OCI-LY7 (cell line): ENCODE data around the gene KIF22. TPM values are rescaled to one million over a fixed set of nuclear protein-coding genes. Genes with fewer than 3 reads are reported as not detected.

Experiments
- BruUV-seq: library from RNA; stranded (reverse); fragments of 400-500 nt; replicated peaks from 2 replicates; lab custom pipeline; 2021; lab: Mats Ljungman, UMichigan
- CTCF ChIA-PET: fragments of 300-600 bp; sonication (Branson Sonifier 250); formaldehyde crosslinking; loops from one replicate; lab custom pipeline; 2022; ENCODE audit warnings: antibody characterized with exemption; ENCODE audit not compliant: unreplicated experiment; lab: Charles Lee
- POLR2A ChIA-PET: fragments of 300-600 bp; sonication (Branson Sonifier 250); formaldehyde crosslinking; loops from one replicate; lab custom pipeline; 2022; ENCODE audit warnings: antibody characterized with exemption; lab: Charles Lee
- DNase-seq: peaks from one replicate; pipeline ENCODE4 v3.0.0-alpha.2; 2015; ENCODE audit warnings: low spot score
- H2AFZ ChIP-seq: fragments of 200-600 bp; sonication (generic), shearing (Covaris generic); 2 replicates; pipeline ENCODE4 v1.6.1; 2014; ENCODE audit warnings: mild to moderate bottlenecking, antibody characterized with exemption, low read length, moderate library complexity
- H3K27ac ChIP-seq: fragments of 200-600 bp; sonication (generic); 2 replicates; pipeline ENCODE4 v1.5.1; 2014; ENCODE audit warnings: mixed run types, low read depth, mild to moderate bottlenecking, moderate library complexity, low read length, inconsistent platforms; ENCODE audit not compliant: poor library complexity, severe bottlenecking
- H3K36me3 ChIP-seq: fragments of 200-600 bp; sonication (generic); 2 replicates; pipeline ENCODE4 v1.6.1; 2014; ENCODE audit warnings: mild to moderate bottlenecking, antibody characterized with exemption, low read length, moderate library complexity, mixed read lengths; ENCODE audit not compliant: insufficient read depth
- H3K4me1 ChIP-seq: fragments of 200-600 bp; sonication (generic); 2 replicates; pipeline ENCODE4 v1.5.1; 2014; ENCODE audit warnings: mild to moderate bottlenecking, low read length; ENCODE audit not compliant: insufficient read depth, poor library complexity, severe bottlenecking
- H3K4me2 ChIP-seq: fragments of 200-600 bp; sonication (generic); 2 replicates; pipeline ENCODE4 v1.6.1; 2014; ENCODE audit warnings: mild to moderate bottlenecking, low read length
- H3K4me3 ChIP-seq: fragments of 200-600 bp; sonication (generic); 2 replicates; pipeline ENCODE4 v1.5.1; 2014; ENCODE audit warnings: mild to moderate bottlenecking, low read depth, low read length; ENCODE audit not compliant: poor library complexity, severe bottlenecking
- H3K79me2 ChIP-seq: fragments of 200-600 bp; sonication (generic); 2 replicates; pipeline ENCODE4 v1.6.1; 2016; ENCODE audit warnings: low read depth, mild to moderate bottlenecking, low read length, moderate library complexity, mixed read lengths; ENCODE audit not compliant: insufficient read depth
- H3K9me2 ChIP-seq: fragments of 200-600 bp; sonication (generic); 2 replicates; pipeline ENCODE4 v1.6.1; 2016; ENCODE audit warnings: mild to moderate bottlenecking, low read length, mixed read lengths; ENCODE audit not compliant: insufficient read depth
- H3K9me3 ChIP-seq: fragments of 200-600 bp; sonication (generic); 2 replicates; pipeline ENCODE4 v1.6.1; 2014; ENCODE audit warnings: mild to moderate bottlenecking, mixed run types, low read length, mixed read lengths
- H4K20me1 ChIP-seq: fragments of 200-600 bp; sonication (generic); 2 replicates; pipeline ENCODE4 v1.6.1; 2014; ENCODE audit warnings: mild to moderate bottlenecking, antibody characterized with exemption, low read length, moderate library complexity, mixed read lengths; ENCODE audit not compliant: insufficient read depth
- EZH2phosphoT487 ChIP-seq: fragments of 200-600 bp; sonication (generic); IDR thresholded peaks from 2 replicates; pipeline ENCODE4 v1.6.1; 2018; ENCODE audit warnings: low read depth, borderline replicate concordance, mild to moderate bottlenecking, mixed run types, antibody characterized with exemption, low read length, moderate library complexity, mixed read lengths
- intact Hi-C: fragments of 100-400 bp; cut with micrococcal nuclease; formaldehyde crosslinking; loops from one replicate; pipeline ENCODE4 v1.10.0; 2022; ENCODE audit not compliant: unreplicated experiment
- total RNA-seq, 2 experiments: library from RNA; depleted of rRNA in 1 of 2; stranded (reverse); fragments of >200 nt in 1 of 2; shearing (Covaris generic) in 1 of 2; gene quantifications; 2 replicates each; pipeline ENCODE4 v1.2.3, GENCODE V29; 2014 to 2022
- TF ChIP-seq, protein P1 (sequence below): fragments of 200-600 bp; sonication (generic); conservative IDR thresholded peaks from 2 replicates; pipeline ENCODE4 v1.5.1; 2014; ENCODE audit warnings: mild to moderate bottlenecking, antibody characterized with exemption, low read length, moderate library complexity, mixed read lengths

Gene KIF22
- total RNA-seq, 2 experiments from 2014 or later = 232 to 339 TPM

DNA sequence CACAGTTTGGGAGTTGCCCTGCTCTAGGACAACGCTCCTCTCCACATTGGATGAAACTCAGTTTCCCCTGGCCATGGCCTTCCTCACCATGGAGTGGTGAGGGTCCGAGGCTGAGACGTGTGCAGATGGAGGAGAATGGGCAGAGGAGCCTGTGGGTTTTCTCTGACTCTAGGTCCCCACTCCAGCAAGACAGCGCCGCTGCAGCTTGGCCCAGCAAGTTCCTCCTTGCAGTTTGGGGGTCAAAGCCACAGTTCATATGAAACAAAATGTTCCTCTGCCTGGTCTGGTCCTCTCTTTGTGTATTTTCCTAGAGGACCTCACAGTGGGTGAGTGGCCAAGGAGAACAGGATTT lies 47.1 kb upstream of the KIF22 start:
- no peak overlapping the region for H3K27ac ChIP-seq
- ChIA-PET CTCF (interaction anchor here (0.5 kb wide), 1 partner anchor 232 kb away, joined by 3 read pairs; no protein-coding TSS in a partner anchor), POLR2A (interaction anchor here (0.5 kb wide), 1 partner anchor 289 kb away, joined by 3 read pairs; no protein-coding TSS in a partner anchor)
- H3K4me1 ChIP-seq = peaks cover 11% of the 10 kb centered on the region
- H3K79me2 ChIP-seq = no peaks in the 10 kb centered on the region
- TF ChIP-seq, protein P1, sequence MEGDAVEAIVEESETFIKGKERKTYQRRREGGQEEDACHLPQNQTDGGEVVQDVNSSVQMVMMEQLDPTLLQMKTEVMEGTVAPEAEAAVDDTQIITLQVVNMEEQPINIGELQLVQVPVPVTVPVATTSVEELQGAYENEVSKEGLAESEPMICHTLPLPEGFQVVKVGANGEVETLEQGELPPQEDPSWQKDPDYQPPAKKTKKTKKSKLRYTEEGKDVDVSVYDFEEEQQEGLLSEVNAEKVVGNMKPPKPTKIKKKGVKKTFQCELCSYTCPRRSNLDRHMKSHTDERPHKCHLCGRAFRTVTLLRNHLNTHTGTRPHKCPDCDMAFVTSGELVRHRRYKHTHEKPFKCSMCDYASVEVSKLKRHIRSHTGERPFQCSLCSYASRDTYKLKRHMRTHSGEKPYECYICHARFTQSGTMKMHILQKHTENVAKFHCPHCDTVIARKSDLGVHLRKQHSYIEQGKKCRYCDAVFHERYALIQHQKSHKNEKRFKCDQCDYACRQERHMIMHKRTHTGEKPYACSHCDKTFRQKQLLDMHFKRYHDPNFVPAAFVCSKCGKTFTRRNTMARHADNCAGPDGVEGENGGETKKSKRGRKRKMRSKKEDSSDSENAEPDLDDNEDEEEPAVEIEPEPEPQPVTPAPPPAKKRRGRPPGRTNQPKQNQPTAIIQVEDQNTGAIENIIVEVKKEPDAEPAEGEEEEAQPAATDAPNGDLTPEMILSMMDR = no peak
- TF ChIP-seq EZH2phosphoT487 = no peak
- no peak overlapping the region for H3K4me2 ChIP-seq
- no peak overlapping the region for H2AFZ ChIP-seq
- no peak for DNase-seq
- intact Hi-C loops = no loop called here
- H3K4me3 ChIP-seq = no peak overlapping the region
- no peaks in the 10 kb centered on the region for H3K36me3 ChIP-seq
- no peaks in the 10 kb centered on the region for H3K9me2 ChIP-seq
- no TSS peak for BruUV-seq
- no peaks in the 10 kb centered on the region for H3K9me3 ChIP-seq
- H4K20me1 ChIP-seq = no peaks in the 10 kb centered on the region

DNA sequence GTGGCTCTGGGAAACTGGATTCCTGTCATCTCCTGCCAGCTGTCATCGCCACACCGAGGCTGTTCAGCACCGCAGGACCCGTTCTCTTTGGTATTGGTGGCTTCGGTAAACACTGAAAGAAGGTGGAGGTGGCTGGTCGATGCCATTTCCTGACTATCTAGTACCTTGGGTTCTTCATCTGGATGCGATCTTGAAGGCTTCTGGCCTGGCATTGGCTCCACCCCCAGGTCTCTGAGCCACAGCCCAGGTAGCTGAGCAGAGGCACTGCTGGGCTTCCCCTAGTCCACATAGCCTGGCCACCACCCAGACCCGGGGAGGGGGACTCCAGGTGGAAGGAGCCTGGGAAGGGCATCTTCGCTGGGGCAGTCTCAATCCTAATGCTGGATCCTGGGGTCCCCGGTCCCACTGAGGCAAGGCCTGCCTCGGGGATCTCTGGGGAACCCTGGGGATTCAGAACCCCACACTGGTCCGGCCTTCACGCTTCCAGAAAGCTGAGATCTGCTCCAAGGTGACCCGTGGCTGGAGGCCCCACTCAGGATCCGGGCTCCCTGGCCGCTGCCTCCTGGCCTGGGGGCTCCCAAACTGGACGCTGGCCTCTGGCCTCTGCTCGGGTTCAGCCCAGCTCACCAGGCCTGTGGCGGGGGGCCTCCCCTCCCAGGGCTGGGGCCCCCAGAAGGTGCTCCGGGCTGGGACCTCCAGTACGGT lies 46.6 kb upstream of the KIF22 start:
- no peaks in the 10 kb centered on the region for H3K9me3 ChIP-seq
- BruUV-seq = no TSS peak
- intact Hi-C loops = no loop called here
- no peak overlapping the region for H3K4me2 ChIP-seq
- no peak for DNase-seq
- H3K4me3 ChIP-seq = no peak overlapping the region
- POLR2A ChIA-PET = interaction anchor here (0.5 kb wide), 1 partner anchor 288 kb away, joined by 3 read pairs; no protein-coding TSS in a partner anchor
- H4K20me1 ChIP-seq = no peaks in the 10 kb centered on the region
- H3K4me1 ChIP-seq = peaks cover 6% of the 10 kb centered on the region
- H3K27ac ChIP-seq = no peak overlapping the region
- no peaks in the 10 kb centered on the region for H3K79me2 ChIP-seq
- H2AFZ ChIP-seq = no peak overlapping the region
- CTCF ChIA-PET = interaction anchor here (0.5 kb wide), 1 partner anchor 231 kb away, joined by 3 read pairs; no protein-coding TSS in a partner anchor
- no peaks in the 10 kb centered on the region for H3K36me3 ChIP-seq
- TF ChIP-seq, protein P1 = no peak
- no peak for TF ChIP-seq EZH2phosphoT487
- H3K9me2 ChIP-seq = no peaks in the 10 kb centered on the region

DNA sequence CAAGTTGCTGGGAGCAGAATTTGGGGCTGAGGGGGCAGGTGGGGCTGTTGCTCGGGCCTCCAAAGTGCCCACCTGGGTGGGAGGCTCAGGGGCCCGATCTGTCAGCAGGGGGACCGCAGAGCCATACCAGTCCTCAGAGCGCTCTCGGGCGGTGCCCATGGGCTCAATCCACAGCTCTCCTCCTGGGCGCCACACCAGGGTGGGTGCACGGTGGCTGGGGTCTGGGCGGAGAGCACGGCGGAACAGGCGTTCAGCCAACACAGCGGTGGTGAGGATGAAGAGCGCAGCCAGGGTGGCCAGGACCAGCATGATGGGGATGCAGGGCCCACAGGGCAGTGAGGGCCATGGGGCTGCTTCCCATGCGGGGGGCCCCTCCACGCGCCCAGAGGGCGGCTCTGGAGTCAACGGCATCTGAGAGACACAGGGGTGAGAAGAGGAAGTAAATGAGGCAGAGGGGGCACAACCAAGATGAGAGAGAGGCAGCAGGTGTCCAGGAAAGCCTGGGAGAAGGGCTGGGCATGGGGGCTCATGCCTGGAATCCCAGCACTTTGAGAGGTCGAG lies 45.9 kb upstream of the KIF22 start:
- TF ChIP-seq, protein P1 = no peak
- no peak for TF ChIP-seq EZH2phosphoT487
- Histone ChIP-seq H3K9me2 (no peaks in the 10 kb centered on the region), H2AFZ (no peak overlapping the region), H3K4me1 (no peaks in the 10 kb centered on the region), H3K9me3 (no peaks in the 10 kb centered on the region), H3K27ac (no peak overlapping the region), H3K79me2 (no peaks in the 10 kb centered on the region), H3K36me3 (no peaks in the 10 kb centered on the region), H3K4me2 (no peak overlapping the region), H3K4me3 (no peak overlapping the region), H4K20me1 (no peaks in the 10 kb centered on the region)
- ChIA-PET POLR2A (no interaction called here), CTCF (no interaction called here)
- no TSS peak for BruUV-seq
- intact Hi-C loops = no loop called here
- no peak for DNase-seq
